HUDEP-2 (cell line): Measurements from ENCODE around the gene P2RX5.

Experiments
- DNase-seq, 76 experiments: peaks; one replicate each; lab custom pipeline; 2025; ENCODE audit not compliant: unreplicated experiment in 76 of 76; lab: John Stamatoyannopoulos, UW

P2RX5 gene

GRCh38 chr17:3626831-3627768 is 68.9 kb downstream of the P2RX5 start:
- no peak for DNase-seq
